Aortic smooth muscle cell (primary cell): ENCODE data around the gene SERPINA4. TPM values are rescaled to one million over a fixed set of nuclear protein-coding genes. Genes with fewer than 3 reads are reported as not detected.

Source experiments
- total RNA-seq: library from RNA; depleted of rRNA; stranded (reverse); fragments of >200 nt; gene quantifications from 2 replicates; pipeline ENCODE4 v1.2.3, GENCODE V29; 2014

The SERPINA4 gene, protein sequence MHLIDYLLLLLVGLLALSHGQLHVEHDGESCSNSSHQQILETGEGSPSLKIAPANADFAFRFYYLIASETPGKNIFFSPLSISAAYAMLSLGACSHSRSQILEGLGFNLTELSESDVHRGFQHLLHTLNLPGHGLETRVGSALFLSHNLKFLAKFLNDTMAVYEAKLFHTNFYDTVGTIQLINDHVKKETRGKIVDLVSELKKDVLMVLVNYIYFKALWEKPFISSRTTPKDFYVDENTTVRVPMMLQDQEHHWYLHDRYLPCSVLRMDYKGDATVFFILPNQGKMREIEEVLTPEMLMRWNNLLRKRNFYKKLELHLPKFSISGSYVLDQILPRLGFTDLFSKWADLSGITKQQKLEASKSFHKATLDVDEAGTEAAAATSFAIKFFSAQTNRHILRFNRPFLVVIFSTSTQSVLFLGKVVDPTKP
- not detected in 2 replicates for total RNA-seq

DNA sequence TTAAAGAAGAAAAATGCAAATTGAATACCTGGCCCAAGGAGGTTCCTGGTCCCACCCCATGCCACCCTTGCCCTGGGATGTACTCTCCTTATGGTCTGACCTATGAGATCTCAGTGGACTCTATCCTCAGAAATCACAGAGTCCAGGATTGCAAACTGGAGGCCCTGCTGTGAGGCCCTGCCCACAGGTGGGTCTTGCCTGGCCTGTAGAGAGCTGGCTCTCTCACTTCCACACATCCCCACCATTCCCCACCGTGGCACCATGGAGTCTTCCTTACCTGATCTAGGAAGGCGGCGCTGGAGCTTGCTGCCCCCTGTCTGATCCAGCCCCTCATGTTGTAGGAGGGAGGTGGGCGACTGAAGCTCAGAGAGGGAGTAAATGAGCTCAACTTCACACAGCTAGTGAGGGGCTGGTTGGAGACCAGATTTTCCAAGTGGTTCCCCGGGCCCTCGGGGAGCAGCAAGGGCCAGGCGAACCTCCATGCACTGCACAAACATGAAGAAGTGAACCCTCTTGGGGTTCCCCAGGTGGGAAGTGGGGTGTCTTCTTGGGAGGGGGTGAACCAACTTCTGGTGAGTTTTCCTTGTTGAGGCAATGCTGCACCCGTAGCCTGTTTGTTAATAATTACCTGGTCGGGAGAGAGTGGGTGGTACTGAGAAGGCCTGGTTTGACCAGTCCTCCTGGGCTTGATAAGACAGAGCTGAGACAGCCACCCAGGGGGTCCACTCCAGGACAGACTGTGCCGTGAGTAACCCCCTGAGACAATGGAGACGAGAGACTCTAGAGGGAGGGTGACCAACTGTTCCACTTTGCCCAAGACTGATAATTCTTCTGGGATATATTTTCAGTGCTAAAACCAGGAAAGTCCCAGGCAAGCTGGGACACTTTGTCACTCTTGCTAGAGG lies at the start of gene SERPINA4:
Gene SERPINA4 (plus strand): TSS at position 692 of the 905 bp plus-strand sequence. CDS start 2,041 bp downstream, outside the sequence.

DNA sequence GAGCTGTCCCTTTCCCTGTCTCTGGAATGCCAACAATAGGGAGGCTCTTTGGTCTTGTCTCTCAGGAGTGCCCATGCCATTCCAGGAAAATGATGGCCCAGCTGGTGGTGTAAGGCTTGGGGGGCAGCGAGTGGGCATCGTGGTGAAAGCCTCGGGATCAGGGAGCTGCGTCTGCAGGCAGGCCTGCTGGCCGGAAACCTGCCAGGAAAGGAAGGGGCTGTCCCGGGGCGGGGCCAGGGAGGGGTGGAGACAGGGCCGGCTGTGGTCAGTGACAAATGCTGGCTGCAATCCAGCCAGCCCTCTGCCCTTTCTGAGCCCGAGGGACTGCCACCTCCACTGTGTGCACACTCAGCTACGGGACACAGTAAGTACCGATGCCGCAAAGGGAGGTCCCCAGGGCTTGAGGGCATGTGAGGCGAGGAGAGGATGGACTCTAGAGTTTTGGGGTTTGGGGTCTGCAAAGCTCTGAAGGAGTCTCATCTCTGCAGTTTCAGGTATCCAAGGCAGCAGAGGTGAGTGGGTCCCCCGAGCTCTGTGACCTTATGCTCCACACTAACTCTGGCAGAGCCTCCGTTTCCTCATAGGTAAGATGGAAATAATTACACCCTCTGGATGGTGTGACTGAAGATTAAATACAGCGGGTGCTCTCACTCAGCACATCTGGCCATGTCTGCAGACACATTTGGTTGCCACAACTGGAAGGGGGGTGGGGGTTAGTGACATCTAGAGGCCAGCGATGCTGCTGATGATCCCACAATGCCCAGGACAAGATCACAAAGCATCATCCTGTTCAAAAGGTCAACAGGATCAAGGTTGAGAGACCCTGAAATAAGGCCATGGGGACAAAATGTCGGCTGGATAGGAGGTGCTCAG lies 20.1 kb downstream of the SERPINA4 start, which contains the start of gene SERPINA5:
Gene SERPINA5 (plus strand): TSS at position 300 of the 873 bp plus-strand sequence. CDS start 5,937 bp downstream, outside the sequence.

GRCh38 chr14:94612174-94612573 lies 50.9 kb downstream of the SERPINA4 start, which contains the start of gene SERPINA3:
Gene SERPINA3, plus strand, starts transcription at chr14:94612391. Its CDS starts 2,051 bp downstream, at chr14:94614442.

Other genes with a start within 250 kb of the SERPINA4 start
- 0.06 TPM in 1 of 2 replicates, not detected in the other for gene SERPINA6, start 238.1 kb upstream of the SERPINA4 start, total RNA-seq
- not detected in 2 replicates for gene SERPINA2, start 194.7 kb upstream of the SERPINA4 start, total RNA-seq
- gene SERPINA1, start 172.8 kb upstream of the SERPINA4 start, total RNA-seq, result not detected in 2 replicates
- gene SERPINA11, start 108.6 kb upstream of the SERPINA4 start, total RNA-seq, result not detected in 2 replicates
- not detected in 2 replicates for gene SERPINA9, start 85.2 kb upstream of the SERPINA4 start, total RNA-seq
- gene SERPINA12, start 52.0 kb upstream of the SERPINA4 start, total RNA-seq, result not detected in 2 replicates
- gene SERPINA5, start 20.0 kb downstream of the SERPINA4 start, total RNA-seq, result not detected in 2 replicates
- gene SERPINA3, start 50.9 kb downstream of the SERPINA4 start, total RNA-seq, result 0.81 and 1.6 TPM in 2 replicates
- not detected in 2 replicates for gene GSC, start 208.7 kb downstream of the SERPINA4 start, total RNA-seq